Mammary epithelial cell (primary cell): ENCODE measurements around the gene RFC5.

ENCODE experiments used
- EZH2 ChIP-seq: IDR thresholded peaks from 2 replicates; pipeline ENCODE4 v1.6.1; 2012; ENCODE audit warnings: low read length, inconsistent platforms, borderline replicate concordance
- TF ChIP-seq, protein P1 (sequence below), 2 donors: IDR thresholded peaks in 1 of 2; conservative IDR thresholded peaks in 1 of 2; 2 replicates each; pipeline ENCODE4 v1.5.1; 2011 to 2012; ENCODE audit warnings: inconsistent platforms in 2 of 2, low read length in 2 of 2, mild to moderate bottlenecking in 2 of 2, control low read depth in 1 of 2, low read depth in 1 of 2; ENCODE audit not compliant: insufficient read depth in 1 of 2; ENCODE audit errors: extremely low read depth in 1 of 2

DNA sequence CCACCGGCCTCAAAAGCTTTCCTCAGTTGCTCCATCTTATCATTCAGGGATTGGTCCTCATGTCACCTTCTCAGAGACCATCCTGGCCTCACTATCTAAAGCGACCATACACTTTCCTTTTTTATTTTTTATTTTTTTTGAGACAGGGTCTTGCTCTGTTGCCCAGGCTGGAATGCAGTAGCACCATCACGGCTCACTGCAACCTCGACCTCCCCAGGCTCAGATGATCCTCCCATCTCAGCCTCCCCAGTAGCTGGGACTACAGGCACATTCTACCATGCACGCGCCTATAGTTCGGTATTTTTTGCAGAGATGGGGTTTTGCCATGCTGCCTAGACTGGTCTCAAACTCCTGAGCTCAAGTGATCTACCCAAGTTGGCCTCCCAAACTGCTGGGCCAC is 41.7 kb downstream of the RFC5 start:
- TF ChIP-seq, protein P1, sequence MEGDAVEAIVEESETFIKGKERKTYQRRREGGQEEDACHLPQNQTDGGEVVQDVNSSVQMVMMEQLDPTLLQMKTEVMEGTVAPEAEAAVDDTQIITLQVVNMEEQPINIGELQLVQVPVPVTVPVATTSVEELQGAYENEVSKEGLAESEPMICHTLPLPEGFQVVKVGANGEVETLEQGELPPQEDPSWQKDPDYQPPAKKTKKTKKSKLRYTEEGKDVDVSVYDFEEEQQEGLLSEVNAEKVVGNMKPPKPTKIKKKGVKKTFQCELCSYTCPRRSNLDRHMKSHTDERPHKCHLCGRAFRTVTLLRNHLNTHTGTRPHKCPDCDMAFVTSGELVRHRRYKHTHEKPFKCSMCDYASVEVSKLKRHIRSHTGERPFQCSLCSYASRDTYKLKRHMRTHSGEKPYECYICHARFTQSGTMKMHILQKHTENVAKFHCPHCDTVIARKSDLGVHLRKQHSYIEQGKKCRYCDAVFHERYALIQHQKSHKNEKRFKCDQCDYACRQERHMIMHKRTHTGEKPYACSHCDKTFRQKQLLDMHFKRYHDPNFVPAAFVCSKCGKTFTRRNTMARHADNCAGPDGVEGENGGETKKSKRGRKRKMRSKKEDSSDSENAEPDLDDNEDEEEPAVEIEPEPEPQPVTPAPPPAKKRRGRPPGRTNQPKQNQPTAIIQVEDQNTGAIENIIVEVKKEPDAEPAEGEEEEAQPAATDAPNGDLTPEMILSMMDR (conservative IDR thresholded peaks at IDR 0.05 in 1 of 2, IDR thresholded peaks at IDR 0.05 in 1 of 2; ENCODE audit: extremely low read depth in 1 of 2, insufficient read depth in 1 of 2, low read depth in 1 of 2, low read length in 2 of 2) = no peak
- TF ChIP-seq EZH2 = no peak
